Karpas-422 (cell line): ENCODE measurements around the gene ASB11. TPM values are rescaled to one million over a fixed set of nuclear protein-coding genes. Genes with fewer than 3 reads are reported as not detected.

Experiments used
- DNase-seq: peaks from one replicate; pipeline ENCODE4 v3.0.0-alpha.2; 2015
- H2AFZ ChIP-seq: fragments of 200-600 bp; sonication (generic); 2 replicates; pipeline ENCODE4 v1.6.1; 2014; ENCODE audit warnings: antibody characterized with exemption, low read length, mixed read lengths
- H3K27ac ChIP-seq: fragments of 200-600 bp; sonication (generic); 2 replicates; pipeline ENCODE4 v1.5.1; 2014; ENCODE audit warnings: mild to moderate bottlenecking, low read length, moderate library complexity
- H3K27me3 ChIP-seq: fragments of 200-600 bp; sonication (generic); 2 replicates; pipeline ENCODE4 v1.6.1; 2014; ENCODE audit warnings: low read length, mixed read lengths
- H3K36me3 ChIP-seq: fragments of 200-600 bp; sonication (generic); 2 replicates; pipeline ENCODE4 v1.6.1; 2014; ENCODE audit warnings: low read length, mixed read lengths; ENCODE audit not compliant: insufficient read depth
- H3K4me1 ChIP-seq: fragments of 200-600 bp; sonication (generic); 2 replicates; pipeline ENCODE4 v1.6.1; 2014; ENCODE audit warnings: mild to moderate bottlenecking, low read length, mixed read lengths
- H3K4me2 ChIP-seq: fragments of 200-600 bp; sonication (generic); 2 replicates; pipeline ENCODE4 v1.6.1; 2014; ENCODE audit warnings: low read length, low read depth, mild to moderate bottlenecking; ENCODE audit not compliant: poor library complexity, severe bottlenecking
- H3K4me3 ChIP-seq: fragments of 200-600 bp; sonication (generic); 2 replicates; pipeline ENCODE4 v1.5.1; 2014; ENCODE audit warnings: mild to moderate bottlenecking, antibody characterized with exemption, low read length, mixed read lengths
- H3K79me2 ChIP-seq: fragments of 200-600 bp; sonication (generic); 2 replicates; pipeline ENCODE4 v1.6.1; 2014; ENCODE audit warnings: mild to moderate bottlenecking, low read length, mixed read lengths
- H3K9ac ChIP-seq: fragments of 200-600 bp; sonication (generic); 2 replicates; pipeline ENCODE4 v1.6.0; 2014; ENCODE audit warnings: low read length
- H3K9me2 ChIP-seq: fragments of 200-600 bp; sonication (generic), shearing (Covaris generic); replicated peaks from 2 replicates; pipeline ENCODE4 v1.6.0; 2014; ENCODE audit warnings: mild to moderate bottlenecking, low read length, moderate library complexity; ENCODE audit not compliant: insufficient read depth
- H3K9me3 ChIP-seq: fragments of 300-700, 200-600 bp; sonication (generic); 2 replicates; pipeline ENCODE4 v1.6.1; 2014; ENCODE audit warnings: low read length, mixed read lengths
- H4K20me1 ChIP-seq: fragments of 200-600 bp; sonication (generic); 2 replicates; pipeline ENCODE4 v1.6.1; 2014; ENCODE audit warnings: mild to moderate bottlenecking, antibody characterized with exemption, low read length, low read depth; ENCODE audit not compliant: insufficient read depth
- total RNA-seq: library from RNA; depleted of rRNA; stranded (reverse); fragments of >200 nt; shearing (Covaris generic); gene quantifications from 2 replicates; pipeline ENCODE4 v1.2.3, GENCODE V29; 2014; ENCODE audit warnings: low replicate concordance

Gene ASB11
- total RNA-seq, 1 experiment from 2014 or later = not detected

DNA sequence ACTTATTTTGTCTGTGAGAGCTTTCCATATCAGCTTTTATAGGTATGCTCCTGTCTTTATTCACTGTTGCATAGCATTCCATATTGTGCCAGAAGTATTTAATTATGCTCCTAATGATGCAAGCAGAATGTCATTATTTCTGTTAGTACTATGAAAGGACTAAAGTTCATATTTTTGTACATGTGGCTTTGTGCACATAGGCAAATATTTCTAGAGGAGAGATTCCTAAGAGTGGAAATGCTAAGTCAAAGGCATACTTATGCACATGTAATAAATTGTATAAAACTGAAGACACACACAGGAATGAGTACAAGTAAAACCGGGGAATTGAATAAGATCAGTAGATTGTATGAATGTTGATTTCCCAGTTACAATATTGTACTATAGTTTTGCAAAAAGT lies 43.7 kb downstream of the ASB11 start:
- Histone ChIP-seq H3K27me3 (no peaks in the 10 kb centered on the region), H3K9ac (no peak overlapping the region), H3K4me2 (no peak overlapping the region), H3K36me3 (no peaks in the 10 kb centered on the region), H4K20me1 (no peaks in the 10 kb centered on the region), H3K79me2 (no peaks in the 10 kb centered on the region), H3K4me1 (no peaks in the 10 kb centered on the region), H3K9me2 (no peaks in the 10 kb centered on the region), H3K27ac (no peak overlapping the region), H3K4me3 (no peak overlapping the region), H3K9me3 (no peaks in the 10 kb centered on the region), H2AFZ (no peak overlapping the region)
- no peak for DNase-seq

DNA sequence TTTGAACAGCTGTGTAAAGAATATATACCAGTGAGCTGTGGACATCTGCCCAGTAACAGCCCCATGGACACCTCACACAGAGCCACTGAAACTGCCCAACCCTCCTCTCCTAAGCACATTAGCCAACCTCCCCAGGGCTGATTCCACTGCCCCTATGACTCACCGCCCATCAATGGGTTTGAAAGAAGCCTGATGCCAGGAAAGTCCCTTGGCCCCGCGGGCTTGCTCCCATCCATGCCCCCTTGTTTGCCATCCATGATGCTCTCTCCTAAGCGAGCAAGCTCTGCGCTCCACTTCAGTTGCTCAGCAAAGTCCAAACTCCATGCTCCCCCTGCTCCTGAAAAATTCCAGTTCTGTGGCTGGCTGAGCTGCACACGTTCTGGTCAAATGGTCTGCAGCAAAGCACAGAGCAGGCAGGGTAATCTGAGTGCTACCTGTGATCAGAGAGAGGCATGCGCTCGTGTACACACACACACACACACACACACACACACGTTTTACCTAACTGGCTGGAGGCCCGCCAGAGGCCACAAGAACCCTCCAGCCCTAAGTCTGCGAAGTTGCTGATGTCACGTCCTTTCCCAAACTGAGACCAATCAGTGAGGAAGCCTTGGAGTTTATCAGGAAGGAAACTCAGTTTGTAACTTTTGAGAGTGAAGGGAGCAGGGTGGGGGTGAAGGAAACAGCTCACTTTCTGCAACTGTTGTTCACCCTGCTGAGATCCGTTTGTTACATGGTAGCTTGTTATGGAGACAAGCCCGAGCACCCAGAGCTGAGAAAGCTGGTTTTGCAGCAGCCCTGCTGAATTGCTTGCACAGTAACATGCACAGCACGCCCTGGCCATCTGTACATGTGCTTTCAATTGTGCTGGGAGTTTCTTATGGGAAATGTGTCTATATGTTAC lies 45.6 kb downstream of the ASB11 start, which contains the start of gene ASB9:
Gene ASB9, minus strand, starts transcription at position 466 of the 904 bp plus-strand sequence. Its CDS starts 209 bp downstream, at position 257.
- Histone ChIP-seq H3K79me2 (no peaks in the 10 kb centered on the region), H3K4me1 (no peaks in the 10 kb centered on the region), H3K27ac (no peak within 1 kb of the TSS), H3K27me3 (no peaks in the 10 kb centered on the region), H3K36me3 (no peaks in the 10 kb centered on the region), H3K9me3 (no peaks in the 10 kb centered on the region), H4K20me1 (no peaks in the 10 kb centered on the region), H3K4me2 (no peak within 1 kb of the TSS), H3K9me2 (no peaks in the 10 kb centered on the region), H2AFZ (0 out of 2 replicates have a peak within 1 kb of the TSS, but pooled peaks have one; percentile 28), H3K4me3 (no peak within 1 kb of the TSS), H3K9ac (no peak within 1 kb of the TSS)
- DNase-seq = no peak

DNA sequence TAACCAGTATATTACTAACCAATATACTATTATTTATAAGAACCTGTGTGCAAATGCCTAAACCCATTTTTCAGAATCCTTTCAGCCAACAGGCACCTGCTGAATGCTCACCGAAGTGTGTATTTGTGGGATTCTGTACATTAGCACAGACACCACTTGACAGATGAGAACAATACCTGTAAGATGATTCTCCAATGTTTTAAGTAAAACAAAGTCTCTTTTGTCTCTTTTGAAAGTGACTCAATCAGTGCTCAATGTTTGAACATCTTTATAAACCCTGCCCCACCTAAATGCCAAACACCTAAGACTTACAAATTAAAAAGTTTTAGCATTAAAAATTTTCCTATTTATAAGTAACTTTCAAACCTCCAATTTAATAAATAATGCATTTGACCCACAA lies 46.3 kb downstream of the ASB11 start:
- no peak overlapping the region for H3K4me3 ChIP-seq
- no peaks in the 10 kb centered on the region for H4K20me1 ChIP-seq
- no peaks in the 10 kb centered on the region for H3K9me2 ChIP-seq
- H3K79me2 ChIP-seq = no peaks in the 10 kb centered on the region
- H3K36me3 ChIP-seq = no peaks in the 10 kb centered on the region
- DNase-seq = no peak
- no peak overlapping the region for H3K27ac ChIP-seq
- H3K4me1 ChIP-seq = no peaks in the 10 kb centered on the region
- no peak overlapping the region for H3K9ac ChIP-seq
- no peaks in the 10 kb centered on the region for H3K9me3 ChIP-seq
- H3K27me3 ChIP-seq = no peaks in the 10 kb centered on the region
- no peak overlapping the region for H2AFZ ChIP-seq
- H3K4me2 ChIP-seq = no peak overlapping the region

DNA sequence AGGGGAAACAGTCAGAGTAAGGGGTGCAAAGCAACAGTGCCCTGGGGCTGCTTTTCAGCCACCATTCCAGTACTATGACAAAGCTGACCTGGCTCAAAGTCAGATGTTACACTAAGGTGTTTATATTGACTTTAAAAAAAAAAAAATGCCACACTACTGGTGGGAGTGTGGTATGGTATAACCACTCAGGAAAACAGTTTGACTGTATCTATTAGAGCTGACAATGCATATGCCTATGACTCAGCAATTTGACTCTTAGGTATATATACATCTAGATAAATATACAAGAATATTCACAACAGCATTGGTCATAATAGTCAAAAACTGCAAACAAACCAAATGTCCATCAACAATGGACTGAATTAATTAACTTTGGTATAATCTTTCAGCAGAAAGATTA lies 60.6 kb downstream of the ASB11 start:
- H3K9ac ChIP-seq = no peak overlapping the region

DNA sequence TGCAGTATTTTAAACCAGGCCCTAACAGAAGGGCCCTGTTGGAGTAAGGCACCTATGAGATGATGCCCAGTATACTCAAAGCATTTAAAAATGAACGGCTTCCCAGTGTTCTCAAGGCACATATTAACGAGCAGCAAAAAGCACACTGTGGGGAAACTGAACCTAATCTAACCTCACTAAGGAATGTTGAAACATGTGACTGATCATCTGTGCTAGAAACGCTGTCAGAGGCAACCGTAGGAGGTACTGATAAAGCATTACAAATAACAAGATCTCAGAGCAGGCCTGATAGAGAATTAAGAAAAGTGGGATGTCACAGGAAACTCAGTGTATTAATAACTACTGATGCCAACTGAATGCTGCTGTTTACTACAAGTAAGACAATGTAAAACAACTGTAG lies 69.5 kb downstream of the ASB11 start:
- H3K27ac ChIP-seq = no peak overlapping the region
- H3K4me1 ChIP-seq = no peaks in the 10 kb centered on the region
- H3K4me3 ChIP-seq = no peak overlapping the region
- no peaks in the 10 kb centered on the region for H4K20me1 ChIP-seq
- H3K9me2 ChIP-seq = no peaks in the 10 kb centered on the region
- no peak for DNase-seq
- no peak overlapping the region; the same call in 1 of the 2 replicates for H2AFZ ChIP-seq
- no peaks in the 10 kb centered on the region for H3K36me3 ChIP-seq
- no peak overlapping the region for H3K4me2 ChIP-seq
- H3K9ac ChIP-seq = no peak overlapping the region
- H3K79me2 ChIP-seq = no peaks in the 10 kb centered on the region
- H3K9me3 ChIP-seq = no peaks in the 10 kb centered on the region
- H3K27me3 ChIP-seq = no peaks in the 10 kb centered on the region

More for the DNA sequence above, 60.6 kb downstream of the ASB11 start:
- H3K4me2 ChIP-seq = no peak overlapping the region
- H3K9me2 ChIP-seq = no peaks in the 10 kb centered on the region
- H3K79me2 ChIP-seq = no peaks in the 10 kb centered on the region
- H3K36me3 ChIP-seq = no peaks in the 10 kb centered on the region
- H3K4me1 ChIP-seq = no peaks in the 10 kb centered on the region
- no peak overlapping the region for H3K4me3 ChIP-seq
- no peaks in the 10 kb centered on the region for H4K20me1 ChIP-seq
- no peaks in the 10 kb centered on the region for H3K27me3 ChIP-seq
- no peaks in the 10 kb centered on the region for H3K9me3 ChIP-seq
- no peak overlapping the region for H2AFZ ChIP-seq
- no peak overlapping the region for H3K27ac ChIP-seq
- no peak for DNase-seq

DNA sequence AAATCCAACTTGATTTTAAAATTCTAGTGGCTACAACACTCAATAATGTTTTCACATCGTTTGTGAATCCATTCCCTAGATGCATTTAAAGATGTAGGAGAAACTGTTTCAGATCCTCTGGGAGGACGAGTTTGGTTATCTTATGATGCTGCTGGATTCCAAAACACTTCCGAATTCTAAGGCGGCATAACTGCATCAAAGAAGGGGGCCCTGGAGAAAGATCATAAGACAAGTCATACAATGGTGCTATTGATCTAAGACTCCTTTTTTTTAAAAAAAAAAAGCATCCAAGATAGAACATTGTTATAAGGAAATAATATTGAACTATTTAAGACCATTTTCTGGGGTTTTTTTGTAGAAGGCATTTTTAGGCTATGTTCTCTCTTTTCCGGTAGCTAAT lies 71.0 kb downstream of the ASB11 start:
- Histone ChIP-seq H3K36me3 (no peaks in the 10 kb centered on the region), H3K9ac (no peak overlapping the region), H3K79me2 (no peaks in the 10 kb centered on the region), H3K9me3 (no peaks in the 10 kb centered on the region), H3K4me3 (no peak overlapping the region), H3K4me1 (no peaks in the 10 kb centered on the region), H3K9me2 (no peaks in the 10 kb centered on the region), H3K27ac (no peak overlapping the region), H2AFZ (no peak overlapping the region), H3K4me2 (no peak overlapping the region), H3K27me3 (no peaks in the 10 kb centered on the region), H4K20me1 (no peaks in the 10 kb centered on the region)
- DNase-seq = no peak

DNA sequence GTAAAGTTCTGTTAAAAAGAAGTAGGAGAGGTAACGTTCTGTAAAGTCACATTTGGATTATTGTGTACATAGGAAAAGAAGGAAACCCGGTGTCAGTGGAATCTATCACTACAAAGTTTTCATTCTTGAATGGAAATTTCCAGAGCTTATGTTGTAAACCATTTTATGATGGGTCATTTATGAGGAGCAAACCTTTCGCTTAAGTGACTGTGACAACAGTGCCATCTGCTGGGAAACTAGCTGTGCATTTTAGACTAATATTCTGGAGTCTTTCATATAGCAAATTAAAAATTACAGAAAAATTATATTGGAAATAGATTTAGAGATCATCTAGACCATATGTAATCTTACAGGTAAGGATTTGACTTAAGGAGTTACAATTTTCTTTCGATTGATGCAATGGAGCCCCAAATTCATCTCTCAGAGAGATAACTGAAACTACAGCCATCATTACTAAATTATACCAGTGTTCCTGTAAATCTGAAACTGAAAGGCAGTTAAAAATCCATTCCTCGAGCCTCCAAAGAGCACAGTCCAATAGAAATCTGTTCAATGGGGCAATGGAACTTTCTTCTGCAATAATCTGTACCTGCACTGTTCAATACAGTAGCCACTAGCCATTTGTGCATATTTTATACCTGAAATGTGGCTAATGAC lies 72.4 kb downstream of the ASB11 start:
- Histone ChIP-seq H3K9me2 (no peaks in the 10 kb centered on the region), H3K9ac (no peak overlapping the region), H3K27ac (no peak overlapping the region), H3K9me3 (no peaks in the 10 kb centered on the region), H4K20me1 (no peaks in the 10 kb centered on the region), H3K27me3 (no peaks in the 10 kb centered on the region), H3K4me2 (no peak overlapping the region), H3K4me3 (no peak overlapping the region), H3K4me1 (no peaks in the 10 kb centered on the region), H2AFZ (no peak overlapping the region), H3K36me3 (no peaks in the 10 kb centered on the region), H3K79me2 (no peaks in the 10 kb centered on the region)
- DNase-seq = peak; percentile 83

DNA sequence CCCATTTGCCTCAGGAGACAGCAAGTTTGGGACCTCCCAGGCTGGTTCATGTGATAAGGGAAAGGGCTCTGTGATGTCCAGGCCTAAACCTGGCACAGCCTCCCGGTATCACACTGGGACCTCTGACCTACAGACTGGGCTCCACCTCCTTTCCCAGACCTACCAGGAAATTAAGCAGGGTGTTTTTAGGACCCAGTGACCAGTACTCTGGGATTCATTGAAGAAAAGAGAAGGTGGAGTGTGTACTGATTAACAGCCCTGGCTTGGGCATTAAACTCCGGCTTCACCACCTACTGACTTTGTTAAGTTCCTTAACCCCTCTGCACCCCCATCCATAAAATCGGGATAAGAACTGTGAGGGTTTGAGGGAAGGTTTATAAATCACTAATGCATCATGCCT lies 74.1 kb downstream of the ASB11 start:
- H3K79me2 ChIP-seq = no peaks in the 10 kb centered on the region
- H3K36me3 ChIP-seq = no peaks in the 10 kb centered on the region
- no peaks in the 10 kb centered on the region for H3K4me1 ChIP-seq
- H4K20me1 ChIP-seq = no peaks in the 10 kb centered on the region
- no peak overlapping the region for H3K27ac ChIP-seq
- no peak for DNase-seq
- no peak overlapping the region for H2AFZ ChIP-seq
- H3K9me2 ChIP-seq = no peaks in the 10 kb centered on the region
- no peaks in the 10 kb centered on the region for H3K9me3 ChIP-seq
- H3K4me2 ChIP-seq = no peak overlapping the region
- H3K9ac ChIP-seq = no peak overlapping the region
- no peaks in the 10 kb centered on the region for H3K27me3 ChIP-seq
- no peak overlapping the region for H3K4me3 ChIP-seq
